ENCODE data around the gene ESR2. TPM values are rescaled to one million over a fixed set of nuclear protein-coding genes. Genes with fewer than 3 reads are reported as not detected.

ESR2 gene
- total RNA-seq, 1 experiment from 2014 or later, result 0.15 TPM

- Histone ChIP-seq H3K4ac (ENCODE audit: low read depth, low read length) (no peak overlapping the region), H3K23ac (ENCODE audit: insufficient read length, low read depth, low read length) (no peak overlapping the region), H3K23me2 (ENCODE audit: insufficient read length, low read depth, low read length, poor library complexity, severe bottlenecking) (no peaks in the 10 kb centered on the region), H3K27ac (ENCODE audit: insufficient read length, low read depth, low read length) (no peak overlapping the region), H4K8ac (replicated peaks; ENCODE audit: insufficient read length, low read depth, low read length) (no peak overlapping the region), H4K20me1 (ENCODE audit: control insufficient read depth, insufficient read depth, insufficient read length) (no peaks in the 10 kb centered on the region), H2BK120ac (ENCODE audit: low read depth, low read length, poor library complexity, severe bottlenecking) (no peak overlapping the region), H2BK20ac (ENCODE audit: low read depth, low read length, poor library complexity, severe bottlenecking) (no peak overlapping the region), H3T11ph (ENCODE audit: low read length) (no peak overlapping the region), H3K4me1 (ENCODE audit: insufficient read depth, low read length) (no peaks in the 10 kb centered on the region), H2AFZ (ENCODE audit: low read length) (no peak overlapping the region), H3K9ac (ENCODE audit: extremely low read depth, insufficient read length, low read length) (no peak overlapping the region), H3K79me1 (ENCODE audit: insufficient read depth, low read depth, low read length, poor library complexity, severe bottlenecking) (no peaks in the 10 kb centered on the region), H4K91ac (ENCODE audit: insufficient read length, low read depth, low read length) (no peak overlapping the region), H3K56ac (ENCODE audit: insufficient read length, low read depth, low read length) (no peak overlapping the region), H3K9me3 (ENCODE audit: control insufficient read depth, low read depth, low read length) (no peaks in the 10 kb centered on the region), H2BK15ac (ENCODE audit: low read depth, low read length) (no peak overlapping the region), H2BK12ac (ENCODE audit: insufficient read length, low read depth, low read length) (no peak overlapping the region), H4K5ac (ENCODE audit: insufficient read length, low read depth, low read length) (no peak overlapping the region), H3K27me3 (ENCODE audit: insufficient read depth, low read length) (no peaks in the 10 kb centered on the region), H2AK5ac (ENCODE audit: insufficient read length, low read length) (no peak overlapping the region), H2BK5ac (ENCODE audit: insufficient read length, low read length) (no peak overlapping the region), H3K79me2 (ENCODE audit: insufficient read depth, low read length) (no peaks in the 10 kb centered on the region), H3K18ac (ENCODE audit: insufficient read length, low read depth, low read length) (no peak overlapping the region), H3K4me2 (ENCODE audit: insufficient read depth, insufficient read length, low read length) (no peak overlapping the region), H3K14ac (ENCODE audit: insufficient read depth, low read length) (no peak overlapping the region)
- H3K36me3 Mint-ChIP-seq (ENCODE audit: insufficient read depth in 1 of 3, low read depth in 3 of 3), result no peaks in the 10 kb centered on the region; a peak in 1 of 7 replicates
- H3K4me1 Mint-ChIP-seq, result no peaks in the 10 kb centered on the region
- no peak overlapping the region for H3K27ac Mint-ChIP-seq
- no peak for DNase-seq
- TF ChIP-seq CTCF (conservative IDR thresholded peaks at IDR 0.05), result no peak
- H3K4me3 Mint-ChIP-seq, result no peak overlapping the region
- H3K27me3 Mint-ChIP-seq (ENCODE audit: low read depth), result no peaks in the 10 kb centered on the region
- no peaks in the 10 kb centered on the region for H3K9me3 Mint-ChIP-seq
Observed at GRCh38 chr14:64272019-64272418, 22.2 kb downstream of the ESR2 start.
